T-helper 9 cell (primary cell): ENCODE measurements around the gene VWA5A.
A peak's percentile ranks its signal among the peaks of the same experiment; 100 is the strongest.

Experiments used
- DNase-seq: peaks from one replicate; pipeline ENCODE4 v3.0.0-alpha.2; 2020
- total RNA-seq, 2 donors: gene quantifications; one replicate each; lab custom pipeline; 2026; lab: John Stamatoyannopoulos, UW

VWA5A gene
- 3.9 to 10.6 reads per million in 2 donors for total RNA-seq

- DNase-seq: peak; percentile 8
These were observed at the start of gene VWA5A for GRCh38 chr11:124114942-124115781. TSS of gene VWA5A (plus strand) at chr11:124115450. CDS start at chr11:124117512, 2,062 bp downstream.

GRCh38 chr11:124068601-124069110, 46.6 kb upstream of the VWA5A start:
- no peak for DNase-seq

GRCh38 chr11:124069429-124070401, 45.5 kb upstream of the VWA5A start:
- no peak for DNase-seq

- peak; percentile 49 for DNase-seq
These were observed 44.2 kb upstream of the VWA5A start for GRCh38 chr11:124070915-124071622.

GRCh38 chr11:124071623-124071948, 43.7 kb upstream of the VWA5A start:
- DNase-seq: no peak

GRCh38 chr11:124072147-124072546, 43.1 kb upstream of the VWA5A start:
- DNase-seq: no peak

GRCh38 chr11:124074554-124074953, 40.7 kb upstream of the VWA5A start:
- no peak for DNase-seq

GRCh38 chr11:124075492-124075840, 39.8 kb upstream of the VWA5A start:
- no peak for DNase-seq

GRCh38 chr11:124075841-124076651, 39.2 kb upstream of the VWA5A start:
- no peak for DNase-seq

- no peak for DNase-seq
These were observed 38.0 kb upstream of the VWA5A start for GRCh38 chr11:124077266-124077665.

- DNase-seq: no peak
These were observed 36.7 kb upstream of the VWA5A start for GRCh38 chr11:124078591-124078990.

GRCh38 chr11:124079631-124080326, 35.5 kb upstream of the VWA5A start:
- no peak for DNase-seq

- no peak for DNase-seq
These were observed 34.8 kb upstream of the VWA5A start for GRCh38 chr11:124080327-124081001.

GRCh38 chr11:124081483-124081882, 33.8 kb upstream of the VWA5A start:
- no peak for DNase-seq

GRCh38 chr11:124082371-124082770, 32.9 kb upstream of the VWA5A start:
- DNase-seq: no peak

- DNase-seq: no peak
These were observed 29.7 kb upstream of the VWA5A start for GRCh38 chr11:124085583-124085982.

- DNase-seq: no peak
These were observed 29.0 kb upstream of the VWA5A start for GRCh38 chr11:124085997-124086846.

- no peak for DNase-seq
These were observed 24.3 kb upstream of the VWA5A start for GRCh38 chr11:124090996-124091395.

GRCh38 chr11:124093330-124093729, 21.9 kb upstream of the VWA5A start:
- DNase-seq: no peak

GRCh38 chr11:124094731-124095130, 20.5 kb upstream of the VWA5A start:
- DNase-seq: no peak
